ENCODE measurements around the gene BRI3.

DNA sequence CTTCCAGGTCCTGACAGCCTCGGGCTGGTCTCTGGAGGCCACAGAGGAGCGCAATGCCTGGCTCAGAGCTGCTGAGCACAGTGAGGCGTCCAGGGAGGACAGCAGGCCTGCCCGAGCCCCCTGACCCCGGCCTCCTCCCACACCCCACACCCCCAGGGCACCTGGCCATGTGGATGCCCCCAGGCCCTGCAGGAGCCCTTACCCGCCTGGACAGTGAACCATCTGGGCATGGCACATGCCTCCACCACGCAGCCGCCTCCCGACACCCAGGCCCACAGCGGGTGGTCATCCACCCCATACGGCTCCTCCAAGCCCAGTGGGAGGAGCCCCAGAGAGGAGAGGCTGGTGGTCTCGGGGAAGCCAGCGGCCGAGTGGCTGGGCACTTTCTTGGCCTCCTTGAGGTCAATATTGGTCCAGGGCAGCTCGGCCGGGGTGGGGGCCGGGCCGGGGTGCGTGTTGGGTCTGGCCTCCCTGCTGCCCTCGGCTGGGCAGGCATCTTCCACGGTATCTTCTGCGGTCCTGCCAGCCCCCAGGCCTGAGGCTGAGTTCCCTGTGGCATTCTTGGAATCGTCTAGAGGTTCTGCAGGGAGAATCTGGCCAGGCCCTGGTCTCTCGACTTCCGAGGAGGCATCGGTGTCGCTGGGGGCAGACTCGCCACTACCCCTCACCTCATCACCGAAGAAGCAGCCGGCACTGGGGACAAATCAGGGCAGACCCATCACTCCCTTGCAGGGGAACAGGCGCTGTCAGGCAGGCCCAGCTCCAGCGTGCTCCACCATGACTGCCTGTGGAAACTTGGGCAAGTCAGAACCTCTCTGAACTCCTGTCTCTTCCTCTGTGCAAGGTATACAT is 48.0 kb upstream of the BRI3 start:
- TF ChIP-seq, protein P1, sequence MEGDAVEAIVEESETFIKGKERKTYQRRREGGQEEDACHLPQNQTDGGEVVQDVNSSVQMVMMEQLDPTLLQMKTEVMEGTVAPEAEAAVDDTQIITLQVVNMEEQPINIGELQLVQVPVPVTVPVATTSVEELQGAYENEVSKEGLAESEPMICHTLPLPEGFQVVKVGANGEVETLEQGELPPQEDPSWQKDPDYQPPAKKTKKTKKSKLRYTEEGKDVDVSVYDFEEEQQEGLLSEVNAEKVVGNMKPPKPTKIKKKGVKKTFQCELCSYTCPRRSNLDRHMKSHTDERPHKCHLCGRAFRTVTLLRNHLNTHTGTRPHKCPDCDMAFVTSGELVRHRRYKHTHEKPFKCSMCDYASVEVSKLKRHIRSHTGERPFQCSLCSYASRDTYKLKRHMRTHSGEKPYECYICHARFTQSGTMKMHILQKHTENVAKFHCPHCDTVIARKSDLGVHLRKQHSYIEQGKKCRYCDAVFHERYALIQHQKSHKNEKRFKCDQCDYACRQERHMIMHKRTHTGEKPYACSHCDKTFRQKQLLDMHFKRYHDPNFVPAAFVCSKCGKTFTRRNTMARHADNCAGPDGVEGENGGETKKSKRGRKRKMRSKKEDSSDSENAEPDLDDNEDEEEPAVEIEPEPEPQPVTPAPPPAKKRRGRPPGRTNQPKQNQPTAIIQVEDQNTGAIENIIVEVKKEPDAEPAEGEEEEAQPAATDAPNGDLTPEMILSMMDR (IDR thresholded peaks at IDR 0.05; ENCODE audit: low read depth, low read length, poor library complexity, severe bottlenecking): no peak
- TF ChIP-seq EZH2phosphoT487 (IDR thresholded peaks at IDR 0.05; ENCODE audit: borderline replicate concordance, low read length): no peak
